B cell (primary cell): ENCODE data around the gene IRF2BPL. TPM values are rescaled to one million over a fixed set of nuclear protein-coding genes. Genes with fewer than 3 reads are reported as not detected.

ENCODE experiments used
- ATAC-seq: fragments of 200-7000 bp; cut with Tn5 transposase; one replicate; pipeline ENCODE4 v1.10.0; 2021; ENCODE audit warnings: low read depth, mild to moderate bottlenecking, moderate number of reproducible peaks, moderate library complexity
- CTCF ChIA-PET: fragments of 350-600 bp; sonication (Branson Sonifier 250); formaldehyde crosslinking; loops from one replicate; lab custom pipeline; 2021; ENCODE audit warnings: antibody characterized with exemption, inconsistent platforms; lab: Charles Lee
- POLR2A ChIA-PET: fragments of 350-600 bp; sonication (Branson Sonifier 250); formaldehyde crosslinking; loops from one replicate; lab custom pipeline; 2021; ENCODE audit warnings: antibody characterized with exemption; lab: Charles Lee
- DNase-seq: peaks from one replicate; pipeline ENCODE4 v3.0.0; 2013
- H2AFZ ChIP-seq: 2 replicates; pipeline ENCODE4 v1.6.1; 2012; ENCODE audit warnings: mild to moderate bottlenecking, low read depth, low read length; ENCODE audit not compliant: insufficient read depth, poor library complexity, severe bottlenecking
- H3K27ac ChIP-seq, 2 donors: 1 replicate in 1 of 2; 2 replicates in 1 of 2; pipeline ENCODE4 v1.5.1; 2012 to 2013; ENCODE audit warnings: low read length in 2 of 2, mild to moderate bottlenecking in 2 of 2, moderate library complexity in 1 of 2
- H3K27me3 ChIP-seq, 4 experiments: fragments of 200-600 bp in 1 of 4; sonication (generic) in 1 of 4; replicated peaks in 1 of 4; 1 replicate in 2 of 4; 2 replicates in 2 of 4; pipeline versions ENCODE4 v1.6.1 to v1.7.0; 2013 to 2016; ENCODE audit warnings: low read length in 3 of 4, mild to moderate bottlenecking in 2 of 4, mixed read lengths in 1 of 4, moderate library complexity in 1 of 4; ENCODE audit not compliant: insufficient read depth in 4 of 4, control insufficient read depth in 3 of 4; ENCODE audit errors: control extremely low read depth in 1 of 4
- H3K36me3 ChIP-seq, 2 experiments: replicated peaks in 1 of 2; 1 replicate in 1 of 2; 2 replicates in 1 of 2; pipeline versions ENCODE4 v1.6.1 to v1.7.1; 2013; ENCODE audit warnings: low read length in 1 of 2; ENCODE audit not compliant: insufficient read depth in 2 of 2, control insufficient read depth in 1 of 2; ENCODE audit errors: control extremely low read depth in 1 of 2, extremely low read depth in 1 of 2
- H3K4me1 ChIP-seq, 2 donors: fragments of 200-600 bp in 1 of 2; sonication (generic) in 1 of 2; 1 replicate in 1 of 2; 2 replicates in 1 of 2; pipeline versions ENCODE4 v1.5.1 to v1.6.1; 2013 to 2017; ENCODE audit warnings: low read length in 2 of 2; ENCODE audit not compliant: control insufficient read depth in 2 of 2, insufficient read depth in 2 of 2
- H3K4me2 ChIP-seq: replicated peaks from 2 replicates; pipeline ENCODE3; 2012; ENCODE audit warnings: mild to moderate bottlenecking, low read depth, low read length; ENCODE audit not compliant: poor library complexity, severe bottlenecking
- H3K4me3 ChIP-seq, 5 experiments: fragments of 200-600 bp in 1 of 5; sonication (generic) in 1 of 5; 1 replicate in 3 of 5; 2 replicates in 2 of 5; pipeline versions ENCODE4 v1.5.1 to v1.7.0; 2011 to 2016; ENCODE audit warnings: low read length in 4 of 5, mild to moderate bottlenecking in 4 of 5, low read depth in 2 of 5, control low read depth in 1 of 5, moderate library complexity in 1 of 5; ENCODE audit not compliant: insufficient read depth in 1 of 5; ENCODE audit errors: control extremely low read depth in 1 of 5, extremely low read depth in 1 of 5
- H3K79me2 ChIP-seq: fragments of 200-600 bp; sonication (generic); one replicate; pipeline ENCODE4 v1.6.0; 2016; ENCODE audit warnings: low read length; ENCODE audit not compliant: control insufficient read depth, insufficient read depth
- H3K9ac ChIP-seq: fragments of 200-600 bp; sonication (generic); 2 replicates; pipeline ENCODE4 v1.6.1; 2017; ENCODE audit warnings: mild to moderate bottlenecking, low read length, moderate library complexity
- H3K9me3 ChIP-seq, 3 donors: one replicate each; pipeline versions ENCODE4 v1.6.1 to v1.7.1; 2013; ENCODE audit warnings: low read length in 2 of 3; ENCODE audit not compliant: control insufficient read depth in 2 of 3, insufficient read depth in 1 of 3; ENCODE audit errors: control extremely low read depth in 1 of 3
- H4K20me1 ChIP-seq: 2 replicates; pipeline ENCODE4 v1.6.0; 2012; ENCODE audit warnings: mild to moderate bottlenecking, low read length; ENCODE audit not compliant: insufficient read depth, control insufficient read depth, poor library complexity, severe bottlenecking
- H3K27ac Mint-ChIP-seq: one replicate; pipeline ENCODE4 v1.8.0; 2021; ENCODE audit warnings: mixed read lengths
- H3K27me3 Mint-ChIP-seq: one replicate; pipeline ENCODE4 v1.8.0; 2021; ENCODE audit warnings: mixed read lengths
- H3K4me1 Mint-ChIP-seq: one replicate; pipeline ENCODE4 v1.8.0; 2021; ENCODE audit warnings: mixed read lengths
- H3K4me3 Mint-ChIP-seq: one replicate; pipeline ENCODE4 v1.8.0; 2021; ENCODE audit warnings: mixed read lengths
- H3K9me3 Mint-ChIP-seq: one replicate; pipeline ENCODE4 v1.8.0; 2022; ENCODE audit warnings: mixed read lengths; ENCODE audit not compliant: insufficient read depth
- CTCF ChIP-seq: fragments of 200-600 bp; IDR thresholded peaks from one replicate; pipeline ENCODE4 v1.8.0; 2022; ENCODE audit warnings: antibody characterized with exemption, mild to moderate bottlenecking
- EZH2 ChIP-seq: IDR thresholded peaks from 2 replicates; pipeline ENCODE4 v1.6.1; 2012; ENCODE audit warnings: borderline replicate concordance, low read depth, mild to moderate bottlenecking, moderate library complexity, low read length; ENCODE audit not compliant: insufficient read depth, poor library complexity, severe bottlenecking
- WGBS: methylation state at CpG from one replicate; pipeline ENCODE4 v1.1.5; 2013; ENCODE audit warnings: missing lambda C conversion rate; ENCODE audit not compliant: insufficient coverage; 5-methylcytosine and 5-hydroxymethylcytosine counted together
- intact Hi-C: fragments of 100-400 bp; cut with micrococcal nuclease; formaldehyde crosslinking; loops from one replicate; pipeline ENCODE4 v1.10.0; 2022
- polyA plus RNA-seq: library from polyadenylated mRNA; depleted of rRNA; stranded (reverse); fragments of >200 nt; gene quantifications from 2 replicates; pipeline ENCODE4 v1.2.3, GENCODE V29; 2012
- total RNA-seq, 2 donors: library from RNA; stranded (reverse); fragments of 120-200 nt in 1 of 2; gene quantifications; 1 replicate in 1 of 2; 2 replicates in 1 of 2; pipeline versions ENCODE4 v1.2.3 to v1.2.4, GENCODE V29; 2013 to 2022

IRF2BPL gene
- total and polyA plus RNA-seq, 2 donors (not counting 1 experiment from before 2014, with no cell fraction given) = 27.9 to 34.0 TPM

DNA sequence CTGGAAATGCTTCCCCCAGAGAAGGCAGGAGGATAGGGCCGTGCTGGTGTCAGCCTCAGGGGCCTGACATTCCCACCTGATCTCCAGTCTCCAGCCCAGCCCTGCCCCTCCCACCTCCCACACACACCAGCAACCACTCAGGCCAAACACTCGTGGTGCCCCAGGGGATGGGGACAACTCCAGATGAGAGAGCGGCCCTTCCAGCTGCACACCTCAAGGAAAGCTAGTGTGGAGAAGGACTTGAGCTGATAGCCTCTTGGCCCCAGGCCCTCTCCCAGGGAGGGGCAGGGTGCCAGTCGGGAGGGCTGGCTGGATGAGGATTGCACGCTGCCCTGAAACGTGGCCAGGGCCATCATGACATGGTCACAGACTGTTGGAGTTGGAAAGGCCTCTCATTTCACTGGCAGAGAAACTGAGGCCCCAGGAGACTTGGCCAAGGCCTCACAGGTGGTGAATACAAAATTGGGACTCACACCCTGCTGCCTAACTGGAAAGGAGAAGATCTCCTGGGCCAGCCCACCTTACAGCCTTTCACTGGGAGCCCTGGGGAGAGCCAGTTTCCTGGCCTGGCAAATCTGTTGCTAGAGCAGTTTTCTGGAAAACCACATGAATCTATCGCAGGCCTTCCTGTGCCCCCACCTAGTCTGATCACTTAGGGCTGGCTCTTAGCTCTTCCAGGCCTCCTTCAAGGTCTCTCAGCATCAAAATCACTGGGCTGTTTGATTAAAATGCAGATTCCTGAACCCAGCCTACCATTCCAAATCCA is 52.1 kb downstream of the IRF2BPL start:
- H3K4me3 Mint-ChIP-seq = no peak overlapping the region
- Histone ChIP-seq H3K36me3 (no peaks in the 10 kb centered on the region), H2AFZ (no peak overlapping the region), H3K9me3 (peaks cover 0 to 3% (median 0%) of the 10 kb centered on the region in 3 donors), H3K4me2 (no peak overlapping the region), H3K4me1 (peaks cover 18 to 25% of the 10 kb centered on the region in 2 donors), H3K79me2 (no peaks in the 10 kb centered on the region), H3K4me3 (no peak overlapping the region), H4K20me1 (no peaks in the 10 kb centered on the region), H3K9ac (no peak overlapping the region), H3K27ac (peak overlapping the region in 1 of 2 donors; percentile 33), H3K27me3 (no peaks in the 10 kb centered on the region)
- ChIA-PET CTCF (interaction anchor here (1.3 to 2.3 kb wide), 3 partner anchors 14 to 65 kb away, joined by 3 to 12 read pairs (median 4); no protein-coding TSS in a partner anchor), POLR2A (interaction anchor here (2.4 kb wide), 1 partner anchor 14 kb away, joined by 21 read pairs; no protein-coding TSS in a partner anchor)
- H3K4me1 Mint-ChIP-seq = peaks cover 25% of the 10 kb centered on the region
- H3K27ac Mint-ChIP-seq = peak overlapping the region; percentile 15
- ATAC-seq = no peak
- DNase-seq = no peak
- 60% methylated on average over 7 of the region's 7 CpGs for WGBS
- TF ChIP-seq EZH2 (no peak), CTCF (no peak)
- intact Hi-C loops = no loop called here
- H3K9me3 Mint-ChIP-seq = peaks cover 2% of the 10 kb centered on the region
- H3K27me3 Mint-ChIP-seq = no peaks in the 10 kb centered on the region

DNA sequence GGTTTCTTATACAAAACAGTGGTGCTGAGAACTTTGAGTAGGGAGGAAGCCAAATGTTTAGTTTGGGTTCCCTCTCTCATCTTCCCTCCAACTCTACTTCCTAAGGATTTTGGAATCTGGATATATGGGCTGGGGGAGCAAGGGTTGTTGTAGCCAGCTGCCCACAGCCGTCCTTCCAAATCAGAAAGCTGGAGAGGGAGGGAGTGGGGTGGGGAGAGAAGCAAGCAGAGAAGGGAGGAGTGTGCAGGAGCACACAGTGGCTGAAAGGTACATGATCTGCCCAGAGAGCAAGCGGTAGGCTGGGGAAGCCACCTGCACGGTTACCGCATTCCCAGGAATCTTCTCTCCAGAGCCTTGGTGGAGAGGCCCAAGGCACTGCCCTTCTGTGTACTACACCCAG is 52.7 kb downstream of the IRF2BPL start:
- H3K27ac ChIP-seq = no peak overlapping the region
- ATAC-seq (no peak), DNase-seq (no peak)
- H3K9me3 ChIP-seq = no peaks in the 10 kb centered on the region
- no peaks in the 10 kb centered on the region for H3K36me3 ChIP-seq
- no peak overlapping the region for H3K4me2 ChIP-seq
- Mint-ChIP-seq H3K4me3 (no peak overlapping the region), H3K4me1 (peaks cover 25% of the 10 kb centered on the region), H3K27ac (no peak overlapping the region), H3K27me3 (no peaks in the 10 kb centered on the region), H3K9me3 (no peaks in the 10 kb centered on the region)
- WGBS = 89% methylated on average over 4 of the region's 4 CpGs
- H3K4me3 ChIP-seq = no peak overlapping the region
- no peak overlapping the region for H2AFZ ChIP-seq
- ChIA-PET CTCF (interaction anchor here (0.8 to 1.5 kb wide), 2 partner anchors 34 to 41 kb away, joined by 3 read pairs; no protein-coding TSS in a partner anchor), POLR2A (interaction anchor here (1.0 to 1.2 kb wide), 2 partner anchors 13 to 20 kb away, joined by 3 to 5 read pairs; no protein-coding TSS in a partner anchor)
- H3K9ac ChIP-seq = no peak overlapping the region
- H3K27me3 ChIP-seq = no peaks in the 10 kb centered on the region
- H4K20me1 ChIP-seq = no peaks in the 10 kb centered on the region
- peaks cover 18 to 25% of the 10 kb centered on the region in 2 donors for H3K4me1 ChIP-seq
- no peak for TF ChIP-seq EZH2
- no peaks in the 10 kb centered on the region for H3K79me2 ChIP-seq
- intact Hi-C loops = no loop called here
